Stimulated activated effector memory CD8-positive, alpha-beta T cell treated with anti-CD3 and anti-CD28 coated beads, Interleukin-12 subunit alpha, Interleukin-12 subunit beta, amount 100 ng/mL, for 72 hours (primary cell): ENCODE measurements around the gene FCMR.

ENCODE experiments used
- ATAC-seq: fragments of 150-1000 bp; cut with Tn5 transposase; 2 replicates; pipeline ENCODE4 v1.10.0; 2021
- DNase-seq, 2 donors: peaks; one replicate each; pipeline ENCODE4 v3.0.0; 2021 to 2022; ENCODE audit warnings: low spot score in 2 of 2
- H3K27ac Mint-ChIP-seq: one replicate; pipeline ENCODE4 v1.8.0; 2022; ENCODE audit warnings: mild to moderate bottlenecking, mixed read lengths
- H3K36me3 Mint-ChIP-seq: one replicate; pipeline ENCODE4 v1.8.0; 2022; ENCODE audit warnings: mild to moderate bottlenecking, mixed read lengths
- H3K4me1 Mint-ChIP-seq: one replicate; pipeline ENCODE4 v1.8.0; 2022; ENCODE audit warnings: mixed read lengths
- H3K4me3 Mint-ChIP-seq: one replicate; pipeline ENCODE4 v1.8.0; 2022; ENCODE audit warnings: mild to moderate bottlenecking, mixed read lengths
- H3K9me3 Mint-ChIP-seq: one replicate; pipeline ENCODE4 v1.8.0; 2022; ENCODE audit warnings: mixed read lengths

Gene FCMR

DNA sequence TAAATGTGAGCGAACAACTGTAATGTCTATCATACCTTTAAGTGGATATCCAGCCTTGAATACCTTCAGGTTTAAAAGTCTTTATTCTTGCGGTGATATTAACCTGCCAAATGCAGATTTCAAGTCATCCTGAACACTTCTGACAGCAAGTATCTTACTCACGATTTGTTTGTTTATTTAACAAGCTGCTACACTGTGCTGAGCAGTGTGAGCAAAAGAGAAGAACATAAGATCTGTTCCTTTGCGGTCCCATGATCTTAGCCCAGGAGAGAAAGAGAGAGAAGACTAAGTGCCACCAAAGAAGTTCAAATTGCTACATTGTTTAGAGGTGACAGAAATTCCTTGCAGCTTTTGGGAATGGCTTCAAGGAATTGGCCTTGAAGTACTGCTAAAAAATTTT, 34.0 kb downstream of the FCMR start:
- Mint-ChIP-seq H3K27ac (no peak overlapping the region), H3K36me3 (no peaks in the 10 kb centered on the region), H3K4me3 (no peak overlapping the region), H3K9me3 (no peaks in the 10 kb centered on the region), H3K4me1 (peaks cover 27% of the 10 kb centered on the region)
- ATAC-seq: no peak
- no peak for DNase-seq

DNA sequence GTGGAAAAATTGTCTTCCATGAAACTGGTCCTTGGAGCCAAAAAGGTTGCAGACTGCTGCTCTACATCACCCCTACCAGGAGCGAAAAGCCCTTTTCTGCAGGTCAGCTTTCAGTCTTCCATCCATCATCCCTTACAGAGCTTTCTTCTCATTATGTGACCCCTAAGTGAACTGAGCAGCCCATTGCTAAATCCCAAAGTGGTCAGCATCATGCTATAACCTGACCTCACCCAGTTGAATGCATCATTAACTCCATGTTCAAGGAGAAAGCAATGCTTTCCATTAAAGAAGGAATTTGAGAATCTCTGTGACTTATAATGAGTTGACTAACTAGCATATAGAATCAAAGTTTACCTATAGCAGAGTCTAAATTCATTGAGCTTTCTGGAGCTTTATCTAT, 34.9 kb downstream of the FCMR start:
- H3K27ac Mint-ChIP-seq: no peak overlapping the region
- ATAC-seq (no peak), DNase-seq (no peak)
- no peaks in the 10 kb centered on the region for H3K36me3 Mint-ChIP-seq
- no peaks in the 10 kb centered on the region for H3K9me3 Mint-ChIP-seq
- no peak overlapping the region for H3K4me3 Mint-ChIP-seq
- peaks cover 27% of the 10 kb centered on the region for H3K4me1 Mint-ChIP-seq

DNA sequence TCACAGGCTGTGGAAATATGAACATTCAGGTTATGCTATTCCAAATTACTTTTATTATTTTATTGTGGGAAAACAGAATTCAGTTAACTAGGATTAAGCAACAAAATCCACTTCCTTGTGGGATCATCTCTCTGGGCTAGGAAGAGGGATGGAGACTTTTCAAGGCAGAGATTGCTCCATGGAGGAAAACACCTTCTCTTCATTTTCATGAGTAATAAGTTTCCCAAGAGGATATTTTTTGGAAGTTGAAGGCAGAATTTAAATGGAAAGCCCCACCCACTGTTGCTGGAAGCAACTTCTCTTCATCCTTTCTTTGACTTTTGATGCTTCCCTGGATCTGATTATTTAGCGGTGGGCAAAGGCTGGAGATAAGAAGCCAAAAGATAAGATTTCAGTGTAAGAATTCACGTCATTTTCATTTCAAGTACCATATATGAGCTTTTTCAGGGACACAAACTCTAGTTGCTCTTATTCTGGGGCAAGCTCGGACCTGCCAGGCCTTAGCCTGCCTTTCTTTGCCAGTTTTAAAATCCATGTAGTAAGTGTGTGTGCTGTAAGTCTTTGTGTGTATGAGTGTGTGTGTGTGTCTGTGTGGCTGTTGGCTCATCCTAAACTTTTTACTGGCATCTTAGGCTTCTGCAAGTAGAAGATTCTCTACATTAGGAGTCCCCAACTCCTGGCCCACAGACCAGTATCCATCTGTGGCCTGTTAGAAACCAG, 36.2 kb downstream of the FCMR start:
- Mint-ChIP-seq H3K4me3 (no peak overlapping the region), H3K4me1 (peaks cover 19% of the 10 kb centered on the region), H3K9me3 (no peaks in the 10 kb centered on the region), H3K27ac (no peak overlapping the region), H3K36me3 (no peaks in the 10 kb centered on the region)
- ATAC-seq: no peak
- DNase-seq: no peak

GRCh38 chr1:206883876-206884275, 37.9 kb downstream of the FCMR start:
- H3K4me3 Mint-ChIP-seq: no peak overlapping the region
- H3K27ac Mint-ChIP-seq: no peak overlapping the region
- DNase-seq (no peak), ATAC-seq (no peak)
- peaks cover 3% of the 10 kb centered on the region for H3K9me3 Mint-ChIP-seq
- no peaks in the 10 kb centered on the region for H3K36me3 Mint-ChIP-seq
- H3K4me1 Mint-ChIP-seq: peaks cover 18% of the 10 kb centered on the region

DNA sequence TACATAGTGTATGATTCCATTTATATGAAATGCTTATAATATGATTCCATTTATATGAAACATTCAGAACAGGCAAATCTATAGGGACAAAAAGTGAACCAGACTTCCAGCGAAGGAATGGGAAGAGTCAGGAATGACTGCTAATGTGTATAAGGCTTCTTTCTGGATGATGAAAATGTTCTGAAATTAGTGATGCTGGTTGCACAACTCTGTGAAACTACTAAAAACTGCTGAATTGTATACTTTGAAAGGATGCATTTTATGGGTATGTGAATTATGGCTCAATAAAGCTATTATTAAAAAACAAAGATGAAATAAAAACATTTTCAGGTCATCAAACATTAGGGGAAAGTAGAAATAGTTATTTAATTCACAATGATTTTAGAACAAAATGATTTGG, 38.6 kb downstream of the FCMR start:
- H3K4me1 Mint-ChIP-seq: peaks cover 14% of the 10 kb centered on the region
- no peak for ATAC-seq
- no peak for DNase-seq
- H3K9me3 Mint-ChIP-seq: peaks cover 8% of the 10 kb centered on the region
- no peak overlapping the region for H3K27ac Mint-ChIP-seq
- no peaks in the 10 kb centered on the region for H3K36me3 Mint-ChIP-seq
- no peak overlapping the region for H3K4me3 Mint-ChIP-seq

DNA sequence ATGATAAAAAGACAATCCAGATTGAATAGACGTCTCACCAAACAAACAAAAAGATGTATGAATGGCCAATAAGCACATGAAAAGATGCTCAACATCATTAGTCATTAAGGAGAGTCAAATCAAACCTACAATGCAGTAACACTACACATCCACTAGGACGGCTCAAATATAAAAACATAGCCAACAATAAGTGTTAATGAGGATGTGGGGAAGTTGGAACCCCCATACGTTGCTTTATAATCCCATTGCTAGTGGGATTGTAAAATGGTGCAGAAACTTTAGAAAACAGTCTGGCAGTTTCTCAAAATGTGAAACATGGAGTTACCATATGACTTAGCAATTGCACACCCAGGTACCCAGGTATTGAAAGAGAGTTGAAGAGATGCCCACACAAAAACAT, 39.2 kb downstream of the FCMR start:
- ATAC-seq: no peak
- peaks cover 9% of the 10 kb centered on the region for H3K9me3 Mint-ChIP-seq

GRCh38 chr1:206880314-206880713, 41.4 kb downstream of the FCMR start:
- Mint-ChIP-seq H3K4me3 (no peak overlapping the region), H3K4me1 (peaks cover 13% of the 10 kb centered on the region), H3K9me3 (peaks cover 12% of the 10 kb centered on the region), H3K27ac (peak overlapping the region; percentile 27), H3K36me3 (no peaks in the 10 kb centered on the region)
- ATAC-seq (peak; percentile 88), DNase-seq (no peak)

More for the DNA sequence above, 39.2 kb downstream of the FCMR start:
- Mint-ChIP-seq H3K4me3 (no peak overlapping the region), H3K27ac (no peak overlapping the region), H3K4me1 (peaks cover 13% of the 10 kb centered on the region), H3K36me3 (no peaks in the 10 kb centered on the region)
- no peak for DNase-seq

DNA sequence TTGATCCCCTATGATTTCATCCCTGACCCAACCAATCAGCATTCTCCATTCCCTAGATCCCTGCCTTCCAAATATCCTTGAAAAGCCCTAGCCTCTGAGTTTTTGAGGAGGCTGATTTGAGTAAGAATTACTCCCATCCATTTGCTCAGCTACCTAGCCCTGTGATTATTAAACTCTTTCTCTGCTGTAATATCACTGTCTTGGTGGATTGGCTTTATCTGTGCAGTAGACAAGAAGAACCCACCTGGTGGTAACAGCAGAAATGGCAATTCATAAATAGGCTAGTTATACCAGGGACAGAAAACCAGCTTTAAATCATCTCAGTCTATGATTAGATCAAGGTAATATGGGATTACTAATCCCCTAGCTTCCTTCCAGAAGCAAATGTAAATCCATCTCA, 43.3 kb downstream of the FCMR start:
- DNase-seq (no peak), ATAC-seq (no peak)
- H3K36me3 Mint-ChIP-seq: no peaks in the 10 kb centered on the region
- peaks cover 7% of the 10 kb centered on the region for H3K4me1 Mint-ChIP-seq
- peaks cover 12% of the 10 kb centered on the region for H3K9me3 Mint-ChIP-seq
- no peak overlapping the region for H3K4me3 Mint-ChIP-seq
- H3K27ac Mint-ChIP-seq: no peak overlapping the region

- peaks cover 7% of the 10 kb centered on the region for H3K4me1 Mint-ChIP-seq
- DNase-seq (no peak), ATAC-seq (no peak)
- no peak overlapping the region for H3K4me3 Mint-ChIP-seq
- peaks cover 12% of the 10 kb centered on the region for H3K9me3 Mint-ChIP-seq
- H3K36me3 Mint-ChIP-seq: no peaks in the 10 kb centered on the region
- H3K27ac Mint-ChIP-seq: no peak overlapping the region
These were observed 45.9 kb downstream of the FCMR start for GRCh38 chr1:206875752-206876377.

GRCh38 chr1:206873603-206874188, 48.0 kb downstream of the FCMR start:
- Mint-ChIP-seq H3K4me3 (no peak overlapping the region), H3K4me1 (no peaks in the 10 kb centered on the region), H3K27ac (no peak overlapping the region), H3K36me3 (no peaks in the 10 kb centered on the region), H3K9me3 (peaks cover 7% of the 10 kb centered on the region)
- DNase-seq: no peak
- ATAC-seq: no peak

DNA sequence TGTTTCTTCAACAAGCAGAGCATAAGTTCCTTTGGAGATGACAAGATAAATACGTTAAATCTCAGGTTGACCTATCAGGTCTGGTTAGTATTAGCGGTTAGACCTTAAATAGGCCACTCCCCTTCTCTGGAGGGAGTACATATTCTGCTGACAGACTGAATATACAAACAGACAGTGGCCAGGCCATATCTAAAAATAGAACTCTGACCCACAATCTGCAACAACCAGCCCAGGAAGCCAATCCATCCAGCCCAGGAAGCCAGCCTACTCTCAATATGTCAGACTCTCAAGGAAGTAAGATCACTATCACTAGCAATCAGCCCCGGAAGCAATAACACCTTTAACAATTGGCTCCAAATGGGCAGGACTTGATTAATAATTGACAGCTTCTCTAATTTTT, 49.6 kb downstream of the FCMR start:
- H3K9me3 Mint-ChIP-seq: peaks cover 3% of the 10 kb centered on the region
- no peak overlapping the region for H3K4me3 Mint-ChIP-seq
- H3K36me3 Mint-ChIP-seq: no peaks in the 10 kb centered on the region
- DNase-seq (no peak), ATAC-seq (no peak)
- H3K27ac Mint-ChIP-seq: no peak overlapping the region
- no peaks in the 10 kb centered on the region for H3K4me1 Mint-ChIP-seq

GRCh38 chr1:206868264-206868663, 53.5 kb downstream of the FCMR start:
- Mint-ChIP-seq H3K27ac (no peak overlapping the region), H3K4me1 (peaks cover 11% of the 10 kb centered on the region), H3K36me3 (no peaks in the 10 kb centered on the region), H3K9me3 (no peaks in the 10 kb centered on the region), H3K4me3 (no peak overlapping the region)
- no peak for ATAC-seq
- no peak for DNase-seq

GRCh38 chr1:206867716-206868115, 54.0 kb downstream of the FCMR start:
- no peaks in the 10 kb centered on the region for H3K9me3 Mint-ChIP-seq
- no peak for ATAC-seq
- no peak overlapping the region for H3K4me3 Mint-ChIP-seq
- DNase-seq: no peak
- H3K27ac Mint-ChIP-seq: no peak overlapping the region
- no peaks in the 10 kb centered on the region for H3K36me3 Mint-ChIP-seq
- H3K4me1 Mint-ChIP-seq: peaks cover 11% of the 10 kb centered on the region

- Mint-ChIP-seq H3K4me3 (no peak overlapping the region), H3K36me3 (no peaks in the 10 kb centered on the region), H3K9me3 (no peaks in the 10 kb centered on the region), H3K4me1 (peaks cover 11% of the 10 kb centered on the region), H3K27ac (no peak overlapping the region)
- DNase-seq (peak in 1 of 2 donors; percentile 34), ATAC-seq (no peak)
These were observed 54.5 kb downstream of the FCMR start for GRCh38 chr1:206867239-206867638.

DNA sequence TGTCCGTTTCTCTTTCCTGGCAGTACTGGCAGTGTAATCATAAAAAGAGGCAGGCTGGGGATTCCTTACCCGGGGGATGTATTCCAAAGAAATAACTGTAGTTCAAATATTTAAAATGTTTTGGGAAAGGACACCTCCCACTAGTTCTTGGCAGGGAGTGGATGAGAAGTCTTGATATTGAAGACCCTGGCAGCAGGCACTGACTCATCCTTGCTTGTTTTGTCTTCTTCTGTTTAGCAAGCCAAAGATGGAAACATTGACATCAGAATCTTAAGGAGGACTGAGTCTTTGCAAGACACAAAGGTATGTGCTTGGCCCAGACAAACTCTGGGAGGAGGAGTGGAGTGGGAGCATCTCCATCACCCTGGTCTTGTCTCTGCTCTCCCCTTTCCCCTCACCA, 55.7 kb downstream of the FCMR start:
- H3K4me1 Mint-ChIP-seq: peaks cover 11% of the 10 kb centered on the region
- H3K36me3 Mint-ChIP-seq: no peaks in the 10 kb centered on the region
- ATAC-seq (no peak), DNase-seq (no peak)
- H3K9me3 Mint-ChIP-seq: no peaks in the 10 kb centered on the region
- no peak overlapping the region for H3K4me3 Mint-ChIP-seq
- H3K27ac Mint-ChIP-seq: no peak overlapping the region
